COLO668 (cell line): Measurements from ENCODE around the gene DNAL4.

ENCODE experiments used
- DNase-seq: peaks from one replicate; lab custom pipeline; 2025; ENCODE audit not compliant: unreplicated experiment; lab: John Stamatoyannopoulos, UW

Gene DNAL4, protein sequence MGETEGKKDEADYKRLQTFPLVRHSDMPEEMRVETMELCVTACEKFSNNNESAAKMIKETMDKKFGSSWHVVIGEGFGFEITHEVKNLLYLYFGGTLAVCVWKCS

DNA sequence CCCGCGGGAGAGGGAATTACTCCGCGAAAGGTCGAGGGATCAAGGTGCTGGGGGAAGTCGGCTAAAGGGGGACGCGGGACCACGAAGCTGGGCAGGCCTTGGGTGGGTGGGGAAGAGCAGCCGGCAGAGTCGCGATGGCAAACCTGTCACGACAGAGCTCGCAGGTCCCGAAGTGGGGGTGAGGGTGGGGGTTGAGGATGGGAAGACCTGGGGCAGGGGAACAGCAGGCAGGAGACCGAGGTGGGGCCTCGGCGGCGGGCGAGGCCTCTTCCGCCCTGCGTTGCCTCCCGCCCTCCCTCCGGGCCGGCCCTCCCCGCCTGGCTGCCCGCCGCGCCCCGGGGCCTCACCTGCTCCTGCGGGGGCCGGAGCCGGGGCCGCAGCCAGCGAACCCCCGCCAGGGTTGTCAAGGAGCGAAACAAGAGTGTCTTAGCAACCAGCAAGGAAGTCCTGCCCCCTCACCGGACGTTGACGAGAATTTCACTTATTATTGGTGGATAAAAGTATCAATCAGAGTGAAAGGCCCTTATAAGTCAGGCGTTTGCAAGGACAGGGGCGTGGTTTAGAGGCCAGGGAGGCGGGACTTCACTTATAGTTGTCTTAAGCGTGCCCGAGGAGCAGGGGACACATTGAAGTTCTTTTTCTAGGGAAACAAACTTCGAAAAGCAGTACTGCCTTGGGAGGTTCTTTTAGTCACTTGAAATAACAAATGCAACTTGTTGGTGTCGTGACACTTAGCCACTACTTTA lies at the start of gene DNAL4:
Gene DNAL4 (minus strand): TSS at position 423 of the 746 bp plus-strand sequence. CDS start 11,412 bp downstream, outside the sequence.
- peak; percentile 94 for DNase-seq

DNA sequence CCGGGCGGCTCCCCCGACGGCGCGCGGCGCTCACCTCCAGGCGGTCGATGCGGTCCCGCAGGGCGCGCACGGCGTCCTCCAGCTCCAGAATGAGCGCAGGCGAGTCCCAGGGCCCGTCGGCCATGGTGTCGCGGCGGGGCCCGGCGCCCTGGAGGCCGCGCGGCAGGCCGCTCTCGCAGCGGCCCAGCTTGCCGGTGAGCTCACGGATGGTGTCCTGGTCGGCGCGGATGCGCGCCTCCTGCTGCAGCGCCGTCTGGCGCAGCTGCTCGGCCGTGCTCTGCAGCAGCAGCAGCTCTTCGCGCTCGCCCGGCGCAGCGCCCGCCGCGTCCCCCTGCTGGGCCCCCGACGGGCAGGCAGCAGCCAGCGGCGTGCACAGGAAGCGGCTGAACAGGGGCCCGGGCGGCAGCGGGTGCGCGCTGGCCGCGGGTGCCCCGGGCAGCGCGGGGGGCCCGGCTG lies 49.3 kb upstream of the DNAL4 start:
- DNase-seq, result peak; percentile 89

DNA sequence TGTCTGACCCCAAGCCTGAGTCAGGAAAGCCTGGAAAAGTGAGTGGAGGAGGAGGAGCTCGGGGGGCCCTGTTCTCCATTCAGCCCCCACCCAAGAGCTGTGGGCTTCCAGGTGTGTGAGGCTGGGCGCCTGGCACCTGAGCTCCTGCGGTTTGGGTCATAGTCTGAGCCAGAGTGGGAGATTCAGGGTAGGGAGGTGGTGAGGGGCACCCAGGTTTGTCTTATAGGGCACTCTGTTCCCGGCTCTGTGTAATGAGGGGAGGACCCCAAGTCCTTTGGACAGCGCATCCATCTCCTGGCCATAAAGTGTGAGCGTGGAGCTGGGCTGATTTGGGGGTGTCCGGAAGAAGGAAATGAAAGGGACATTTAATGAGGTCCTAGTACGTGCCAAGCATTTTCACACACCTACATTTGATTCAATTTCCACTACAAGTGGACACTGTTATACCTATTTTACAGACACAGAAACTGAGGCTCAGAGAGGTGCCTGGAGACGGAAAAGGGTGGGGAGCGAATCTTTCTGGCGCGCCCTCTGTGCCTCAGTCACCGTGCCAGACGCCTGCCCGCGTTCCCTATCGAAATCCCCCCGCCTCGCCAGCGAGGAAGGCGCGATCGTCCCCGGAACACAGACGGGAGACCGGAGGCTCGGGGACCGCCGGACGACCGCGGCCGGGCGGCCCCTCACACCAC lies 48.7 kb upstream of the DNAL4 start:
- DNase-seq, result no peak

DNA sequence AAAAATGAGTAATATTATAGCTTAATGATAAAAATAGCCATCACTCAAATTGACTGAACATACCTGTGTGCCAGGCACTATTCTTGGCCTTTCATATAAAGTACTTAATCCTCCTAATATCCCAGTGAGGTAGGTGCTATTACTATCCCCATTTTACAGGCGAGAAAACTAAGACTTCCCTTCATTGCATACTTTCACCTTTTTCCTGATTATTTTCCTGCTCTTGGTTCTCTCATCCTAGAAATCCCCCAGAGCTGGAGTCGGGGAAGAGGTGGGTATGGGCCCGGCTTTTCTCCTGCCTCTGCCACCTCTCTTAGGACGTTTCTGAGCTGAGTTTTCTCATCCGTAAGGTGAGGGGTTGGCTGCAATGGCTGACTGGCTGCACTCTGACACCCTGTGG lies 47.7 kb upstream of the DNAL4 start:
- DNase-seq, result no peak

DNA sequence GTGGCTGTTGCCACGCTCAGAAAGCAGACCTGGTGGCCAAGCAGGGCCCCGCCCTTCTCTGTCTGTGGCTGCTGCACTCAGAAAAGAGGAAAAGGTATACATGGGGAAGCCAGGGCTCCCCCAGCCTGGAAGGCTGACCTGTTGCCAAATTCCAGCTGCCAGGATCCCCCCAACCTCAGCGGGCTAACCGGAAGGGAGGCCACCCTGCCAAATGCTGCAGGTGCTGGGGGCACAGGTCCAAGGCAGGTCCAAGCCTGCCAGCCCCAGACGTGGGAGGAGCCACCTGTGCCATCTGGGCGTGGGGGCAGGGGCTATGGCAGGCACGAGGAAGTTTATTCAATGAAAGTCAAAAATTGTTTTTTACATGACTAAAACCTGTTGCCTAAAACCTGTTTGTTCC lies 47.3 kb upstream of the DNAL4 start:
- peak; percentile 68 for DNase-seq

DNA sequence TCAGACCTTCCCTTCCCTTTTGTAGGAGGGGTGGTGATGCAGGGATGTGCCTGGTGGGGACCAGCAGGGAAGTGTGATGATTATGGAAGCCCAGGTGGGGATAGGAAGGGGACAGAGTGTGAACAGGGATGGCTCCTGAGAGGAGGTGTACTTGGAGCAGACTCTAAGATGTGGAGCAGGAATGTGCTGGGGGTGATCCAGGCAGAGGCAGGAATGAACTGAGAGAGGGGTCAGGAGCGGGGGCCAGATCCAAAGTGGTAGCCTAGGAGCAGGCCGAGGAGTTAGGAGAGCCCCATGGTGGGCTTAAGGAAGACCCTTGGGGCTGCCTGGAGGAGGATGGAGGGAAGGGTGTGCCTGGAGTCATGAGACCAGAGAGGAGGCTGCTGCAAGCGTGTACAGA lies 46.2 kb upstream of the DNAL4 start:
- DNase-seq, result no peak

DNA sequence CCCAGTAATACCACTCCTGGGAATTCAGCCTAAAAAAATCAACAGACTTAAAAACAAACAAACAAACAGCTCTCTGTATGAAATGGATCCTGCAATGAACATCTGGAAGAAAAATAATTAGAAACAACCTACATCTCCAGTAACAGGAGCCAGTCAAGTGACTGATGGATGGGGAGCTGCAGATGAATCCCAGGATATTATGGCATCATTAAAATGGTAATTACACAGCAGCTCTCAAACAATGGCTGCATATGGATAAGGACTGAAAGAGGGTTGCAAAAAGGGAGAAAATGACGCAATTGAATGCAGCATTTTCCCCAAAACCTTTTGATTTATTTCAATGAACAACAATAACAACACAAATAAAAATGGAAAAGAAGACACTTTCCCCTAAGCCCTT lies 45.7 kb upstream of the DNAL4 start:
- no peak for DNase-seq

DNA sequence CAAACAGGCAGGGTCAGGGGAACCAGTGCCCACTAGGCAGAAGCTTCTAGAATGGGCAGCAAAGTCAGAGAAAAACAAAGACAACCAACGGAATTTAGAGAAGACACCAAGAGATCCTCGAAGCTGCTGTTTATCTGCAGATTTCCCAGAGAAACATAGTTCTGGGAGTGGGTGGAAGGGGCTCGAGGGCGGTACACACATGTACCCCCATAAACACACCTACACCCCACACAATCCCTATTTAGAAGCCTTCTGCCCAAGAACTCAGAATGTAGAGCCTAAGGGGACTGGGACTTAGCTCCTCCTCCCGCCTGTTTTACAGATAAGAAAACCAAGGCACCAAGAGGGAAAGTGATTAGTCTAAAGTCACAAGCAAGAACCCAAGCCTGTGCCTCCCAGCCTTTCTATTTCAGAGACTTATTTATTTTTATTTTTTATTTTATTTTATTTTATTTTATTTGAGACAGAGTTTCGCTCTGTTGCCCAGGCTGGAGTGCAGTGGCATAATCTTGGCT lies 43.5 kb upstream of the DNAL4 start:
- DNase-seq, result no peak

DNA sequence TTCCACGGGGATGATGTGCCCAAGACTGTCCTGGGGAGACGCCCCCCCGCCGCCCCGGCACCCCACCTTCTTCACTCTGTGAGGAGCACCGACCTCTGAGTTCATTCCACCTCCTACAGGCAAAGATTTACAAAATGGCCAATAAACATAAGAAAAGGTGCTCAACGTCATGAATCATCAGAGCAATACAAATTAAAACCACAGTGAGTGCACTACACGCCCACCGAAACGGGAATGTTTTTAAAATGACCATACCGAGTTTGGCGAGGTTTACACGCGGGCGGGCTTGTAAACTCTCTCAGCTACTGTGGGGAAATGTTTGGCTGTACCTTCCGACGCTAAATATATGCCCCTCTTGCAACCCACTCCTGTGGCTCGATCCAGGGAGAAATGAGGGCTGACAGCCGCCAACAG lies 42.0 kb upstream of the DNAL4 start:
- DNase-seq, result no peak

DNA sequence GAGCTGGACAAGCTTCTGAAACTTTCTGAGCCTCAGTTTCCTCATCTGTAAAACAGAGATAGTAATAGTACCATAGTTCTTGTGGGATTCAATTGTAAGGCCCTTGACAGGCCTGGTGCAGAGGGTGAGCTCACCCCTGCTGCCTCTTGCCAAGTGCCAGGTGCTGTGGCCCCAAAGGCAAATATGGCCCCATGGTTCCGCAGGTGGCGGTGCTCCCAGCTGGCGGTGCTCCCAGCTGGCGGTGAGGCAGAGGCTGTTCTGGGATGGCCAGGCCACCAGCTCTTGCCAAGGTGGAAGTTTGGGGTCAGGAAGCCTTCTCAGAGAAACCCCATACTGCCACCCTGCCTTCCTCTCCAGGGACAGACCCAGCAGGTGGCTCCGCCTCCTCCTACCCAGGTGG lies 41.0 kb upstream of the DNAL4 start:
- DNase-seq, result no peak

DNA sequence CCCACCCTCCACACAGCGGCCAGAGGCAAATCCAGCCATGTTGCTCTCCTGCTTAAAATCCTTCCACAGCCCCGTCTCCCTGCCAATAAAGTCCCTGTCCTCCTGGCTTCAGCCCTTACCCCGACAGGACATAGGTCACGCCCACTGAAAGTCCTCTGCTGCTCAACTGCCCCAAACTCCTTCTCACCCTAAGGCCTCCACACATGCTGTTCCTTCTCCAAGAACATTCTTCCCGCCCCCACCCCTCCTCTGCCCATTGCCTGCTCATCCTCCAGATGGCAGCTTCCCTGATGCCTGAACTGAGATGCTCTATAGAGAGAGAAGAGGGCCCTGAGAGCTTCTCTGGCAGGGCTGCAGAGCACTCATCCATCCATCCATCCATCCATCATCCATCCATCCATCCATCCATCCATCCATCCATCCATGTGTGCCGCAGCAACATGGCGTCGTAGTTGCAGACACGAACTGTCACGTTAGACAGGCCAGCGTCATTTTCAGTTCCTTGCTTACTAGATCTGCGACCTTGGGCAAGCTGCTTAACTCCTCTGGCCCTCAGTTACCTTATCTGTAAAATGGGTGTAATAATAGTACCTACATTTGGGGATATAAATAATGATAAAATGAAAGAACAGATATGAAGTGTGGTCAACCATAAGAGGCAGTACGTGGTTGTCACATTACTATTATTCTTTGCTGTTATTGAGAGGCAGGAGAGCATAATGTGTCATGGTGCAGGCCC lies 40.4 kb upstream of the DNAL4 start:
- no peak for DNase-seq

DNA sequence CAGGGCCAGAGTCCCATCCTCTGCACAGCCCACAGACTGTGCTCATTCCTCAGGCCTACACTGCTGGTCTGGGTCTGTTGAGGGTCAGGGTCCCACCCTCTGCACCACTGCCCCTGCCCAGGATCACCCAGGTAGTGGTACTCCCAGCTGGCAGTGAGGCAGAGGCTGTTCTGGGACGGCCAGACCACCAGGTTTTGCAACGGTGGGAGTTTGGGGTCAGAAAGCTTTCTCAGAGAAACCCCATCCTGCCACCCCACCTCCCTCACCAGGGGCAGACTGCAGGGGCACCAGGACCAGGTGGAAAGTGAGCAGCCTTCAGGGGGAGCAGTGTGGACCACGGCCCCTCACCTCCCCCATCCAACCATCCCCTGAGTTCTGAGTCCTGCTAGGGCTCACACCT lies 39.1 kb upstream of the DNAL4 start:
- no peak for DNase-seq

DNA sequence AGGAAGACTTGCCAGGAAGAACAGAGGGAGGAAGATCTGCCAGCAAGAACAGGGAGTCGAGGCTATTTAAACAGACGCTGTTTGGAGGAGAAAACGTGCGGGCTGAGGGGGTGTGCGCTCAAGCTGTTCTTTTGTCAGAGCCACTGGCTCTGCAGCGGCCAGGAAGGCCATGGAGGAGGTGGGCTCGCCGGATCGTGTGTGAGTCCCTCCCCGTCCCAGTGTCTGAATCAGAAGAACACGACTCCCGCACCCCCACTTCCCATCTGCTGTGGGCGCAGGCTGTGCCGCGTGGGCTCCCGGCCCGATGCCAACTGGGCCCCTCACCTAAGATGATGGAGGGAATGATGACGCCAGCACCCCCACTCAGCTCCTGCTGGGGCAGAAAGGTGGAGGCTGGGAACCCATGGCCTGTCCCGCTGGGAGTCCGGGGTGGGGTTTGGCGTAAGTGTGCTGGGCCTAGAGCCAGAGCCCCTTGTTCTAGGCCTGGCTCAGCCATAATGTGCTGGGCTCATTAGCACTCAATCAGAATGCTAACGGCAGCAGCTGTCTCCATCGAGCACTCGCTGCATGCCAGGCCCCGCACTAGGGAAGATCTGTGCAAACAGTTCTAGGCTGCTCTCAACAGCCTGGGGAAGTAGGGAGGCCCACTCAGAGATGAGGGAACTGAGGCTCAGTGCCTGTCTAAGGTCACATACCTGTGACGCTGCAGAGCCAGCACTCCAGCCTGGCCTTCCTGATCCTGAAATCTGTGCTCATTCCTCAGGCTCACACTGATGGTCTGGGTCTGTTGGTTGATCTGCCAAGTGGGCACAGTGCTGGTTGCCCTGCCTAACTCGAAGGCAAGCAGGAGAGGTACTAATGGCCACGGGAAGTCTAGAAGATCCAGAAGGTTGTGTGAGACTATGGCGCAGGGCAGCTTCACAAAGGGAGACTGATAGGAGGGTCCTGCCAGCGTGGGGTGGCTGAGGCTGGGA lies 38.3 kb upstream of the DNAL4 start:
- DNase-seq, result no peak

DNA sequence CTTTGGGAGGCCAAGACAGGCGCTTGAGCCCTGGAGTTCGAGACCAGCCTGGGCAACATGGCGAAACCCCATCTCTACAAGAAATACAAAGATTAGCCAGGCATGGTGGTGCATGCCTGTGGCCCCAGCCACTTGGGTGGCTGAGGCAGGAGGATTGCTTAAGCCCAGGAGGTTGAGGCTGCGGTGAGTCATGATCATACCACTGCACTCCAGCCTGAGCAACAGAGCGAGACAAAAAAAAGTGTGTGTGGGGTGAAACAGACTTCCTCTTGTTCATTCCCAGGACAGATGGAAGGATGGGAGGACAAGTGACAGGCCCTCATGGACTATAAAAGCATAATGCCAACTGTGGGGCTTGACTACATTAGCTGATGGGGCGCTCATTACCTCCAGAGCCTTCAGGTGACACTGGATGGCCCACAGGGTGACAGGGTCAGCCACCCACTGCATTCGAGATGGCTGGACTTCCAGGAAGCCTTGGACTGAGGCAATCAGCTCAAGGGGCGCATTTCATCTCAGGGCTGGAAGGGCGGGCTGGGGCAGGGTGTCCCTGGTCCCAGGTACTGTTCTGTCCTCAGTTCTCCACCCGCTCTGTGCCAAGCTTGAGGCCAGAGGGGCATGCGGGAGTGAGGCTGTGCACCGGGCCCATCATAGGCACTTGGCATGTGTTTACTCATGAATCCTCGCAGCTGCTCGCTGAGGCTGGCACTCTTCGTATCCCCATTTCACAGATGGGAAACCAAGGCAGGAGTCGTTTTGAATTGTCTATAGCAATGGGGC lies 37.4 kb upstream of the DNAL4 start:
- no peak for DNase-seq

DNA sequence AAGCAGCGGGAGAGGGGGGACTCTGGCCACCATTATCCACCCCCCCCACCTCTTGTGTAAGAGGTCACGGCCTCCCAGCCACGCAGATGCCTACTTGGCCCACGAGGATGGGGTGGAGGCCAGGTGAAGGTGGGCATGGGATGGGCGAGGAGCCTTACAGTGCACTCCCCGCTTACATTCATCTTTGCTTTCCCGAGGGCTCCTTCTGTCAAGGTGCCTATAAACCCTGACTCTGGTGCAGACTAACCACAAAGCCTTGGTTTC lies 36.8 kb upstream of the DNAL4 start:
- DNase-seq, result no peak

DNA sequence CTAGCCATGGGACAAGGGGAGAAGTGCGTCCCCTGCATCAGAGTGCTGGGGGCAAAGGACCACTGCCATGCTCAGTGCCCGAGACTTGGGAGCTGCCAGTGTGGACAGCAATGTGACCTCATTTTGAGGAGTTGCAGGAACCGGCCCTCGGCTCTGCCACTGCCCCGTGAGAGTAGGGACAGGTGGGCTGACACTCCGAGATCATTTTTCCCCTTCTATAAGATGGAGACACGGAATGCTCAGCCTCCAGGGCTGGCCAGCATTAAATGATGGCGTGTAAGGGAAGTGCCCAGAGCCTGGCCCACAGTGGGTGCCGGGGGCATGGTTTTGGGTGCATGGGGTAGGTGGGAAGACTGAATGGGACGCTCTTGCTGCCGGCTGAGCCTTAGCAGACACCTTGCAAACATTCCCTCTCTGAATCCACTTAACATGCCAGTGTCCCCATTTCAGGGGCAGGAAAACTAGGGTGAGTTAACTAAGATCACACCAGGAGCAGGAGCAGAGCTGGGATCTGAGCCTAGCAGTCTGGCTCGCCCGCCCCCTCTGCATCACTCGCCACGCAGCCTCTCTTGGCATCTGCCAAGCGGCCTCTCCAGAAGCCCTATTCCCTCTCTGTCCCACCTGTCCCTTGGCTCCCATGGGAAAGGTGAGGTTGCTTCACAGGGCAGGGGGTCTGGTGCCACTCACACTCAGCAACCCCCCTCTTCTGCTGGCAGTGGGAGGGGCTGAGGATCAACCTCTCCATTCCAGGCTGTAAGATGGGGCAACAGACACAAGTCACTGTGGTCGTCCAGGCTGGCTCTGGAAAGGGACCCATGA lies 36.3 kb upstream of the DNAL4 start:
- no peak for DNase-seq

DNA sequence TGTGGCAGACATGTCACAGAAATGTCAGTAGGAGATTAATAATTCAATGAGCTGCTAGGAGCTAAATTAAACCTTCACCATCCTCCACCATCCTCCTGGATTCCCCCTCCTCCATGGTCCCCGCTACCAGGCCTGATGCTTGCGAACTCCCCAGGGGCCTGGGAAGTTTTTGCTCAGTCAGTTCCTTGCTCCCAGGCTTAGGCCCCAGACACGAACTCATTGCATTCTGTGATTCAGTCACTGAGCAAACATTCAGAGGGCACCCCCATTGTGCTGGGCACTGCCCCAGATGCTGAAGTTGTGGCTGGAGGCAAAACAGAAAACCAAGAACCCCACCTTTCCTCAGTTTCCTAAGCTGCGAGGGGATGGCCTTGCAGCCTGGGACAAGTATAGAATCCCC lies 35.5 kb upstream of the DNAL4 start:
- DNase-seq, result no peak

DNA sequence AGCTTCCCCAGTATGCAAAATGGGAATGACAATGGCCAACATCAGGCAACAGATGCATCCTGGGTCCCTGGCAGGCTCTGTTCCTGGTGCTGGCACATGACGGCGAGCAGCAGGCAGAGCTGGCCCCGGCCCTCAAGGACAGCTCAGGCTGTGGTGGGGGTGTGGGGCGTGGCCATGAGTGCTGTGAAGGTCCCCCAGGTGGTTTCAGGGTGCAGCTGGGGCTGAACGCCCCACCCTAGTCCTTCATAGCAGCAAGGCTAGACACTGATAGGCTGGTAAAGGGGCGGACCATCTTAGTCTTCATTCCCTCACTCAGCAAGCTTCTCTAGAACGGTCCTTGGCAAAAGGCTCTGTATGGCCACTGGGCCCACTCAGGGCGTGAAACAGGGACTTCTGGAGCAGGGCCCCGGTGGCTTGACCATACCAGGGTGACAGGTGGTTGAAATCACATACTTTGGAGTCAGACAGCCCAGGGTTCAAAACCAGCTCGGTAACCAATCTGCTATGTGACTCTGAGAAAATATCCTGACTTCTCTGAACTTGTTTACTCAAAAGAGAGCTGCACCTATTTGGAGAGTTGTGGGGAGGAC lies 34.8 kb upstream of the DNAL4 start:
- no peak for DNase-seq

DNA sequence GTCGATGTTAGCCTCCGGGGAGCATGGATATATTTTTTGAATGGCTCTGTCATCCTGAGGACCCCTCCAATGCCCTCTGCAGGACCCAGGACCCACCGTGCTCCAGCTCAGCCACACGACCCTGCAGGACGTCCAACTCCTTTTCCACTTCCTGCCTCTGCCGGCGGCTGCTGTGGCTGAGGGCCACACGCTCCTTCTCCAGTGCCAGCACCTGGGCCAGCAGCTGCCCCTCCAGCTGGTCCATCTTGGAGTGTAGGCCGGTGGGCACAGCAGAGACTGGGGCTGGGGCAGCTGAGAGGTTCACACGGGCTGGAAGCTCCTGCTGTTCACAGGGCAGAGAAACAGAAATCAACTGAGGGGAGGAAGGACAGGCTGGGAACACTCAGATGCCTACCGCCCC lies 34.2 kb upstream of the DNAL4 start:
- no peak for DNase-seq
